Neutrophil (primary cell): ENCODE results near the gene ARMC3.
"Not testable (repeated sequence)": the region's sequence is repeated elsewhere in the genome, so short reads cannot be mapped to it uniquely, and the experiment has no call there.

ENCODE experiments used
- H3K27ac ChIP-seq: fragments of 200-600 bp; sonication (generic); 2 replicates; pipeline ENCODE4 v1.5.1; 2016; ENCODE audit warnings: mild to moderate bottlenecking, moderate library complexity
- H3K27me3 ChIP-seq: fragments of 200-600 bp; sonication (generic); 2 replicates; pipeline ENCODE4 v1.6.0; 2016; ENCODE audit warnings: mild to moderate bottlenecking
- H3K36me3 ChIP-seq: fragments of 200-600 bp; sonication (generic); 2 replicates; pipeline ENCODE4 v1.5.1; 2017
- H3K4me1 ChIP-seq, 2 experiments: fragments of 200-600 bp in 1 of 2; sonication (generic) in 1 of 2; 1 replicate in 1 of 2; 2 replicates in 1 of 2; pipeline versions ENCODE4 v1.5.1 to v1.6.1; 2013 to 2016; ENCODE audit warnings: low read depth in 1 of 2, low read length in 1 of 2, mild to moderate bottlenecking in 1 of 2, moderate library complexity in 1 of 2; ENCODE audit not compliant: control insufficient read depth in 1 of 2, insufficient read depth in 1 of 2
- H3K4me3 ChIP-seq, 2 experiments: fragments of 200-600 bp in 1 of 2; sonication (generic) in 1 of 2; 1 replicate in 1 of 2; 2 replicates in 1 of 2; pipeline ENCODE4 v1.5.1; 2013 to 2016; ENCODE audit warnings: low read depth in 1 of 2, low read length in 1 of 2, mild to moderate bottlenecking in 1 of 2, moderate library complexity in 1 of 2
- H3K9me3 ChIP-seq: fragments of 200-600 bp; sonication (generic); 2 replicates; pipeline ENCODE4 v1.5.1; 2016
- TF ChIP-seq, protein P1 (sequence below): fragments of 200-600 bp; sonication (generic); IDR thresholded peaks from 2 replicates; pipeline ENCODE4 v1.5.1; 2016; ENCODE audit warnings: antibody characterized with exemption

Gene ARMC3

DNA sequence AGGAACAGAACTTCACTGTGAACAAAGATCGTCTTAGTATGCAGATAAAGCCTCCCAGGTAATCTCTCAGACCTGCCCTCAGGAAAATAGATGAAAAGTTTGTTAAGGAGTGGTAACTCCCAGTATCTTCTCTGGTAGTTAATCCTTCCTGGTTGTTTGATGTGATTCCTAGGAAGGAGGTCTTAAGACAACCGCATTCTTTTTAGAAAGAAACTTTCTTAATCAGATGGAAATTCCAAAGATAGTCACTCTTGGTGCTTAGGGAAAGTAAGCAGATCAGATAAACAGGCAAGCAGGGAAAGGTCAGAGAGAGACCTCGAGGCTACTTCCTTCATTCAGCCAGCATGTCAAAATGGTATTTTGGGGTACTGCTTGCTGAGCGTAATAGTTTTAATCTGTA lies 30.5 kb upstream of the ARMC3 start:
- Histone ChIP-seq H3K36me3 (no peaks in the 10 kb centered on the region), H3K27ac (no peak overlapping the region), H3K4me1 (no peaks in the 10 kb centered on the region), H3K4me3 (no peak overlapping the region), H3K9me3 (no peaks in the 10 kb centered on the region), H3K27me3 (no peaks in the 10 kb centered on the region)
- TF ChIP-seq, protein P1, sequence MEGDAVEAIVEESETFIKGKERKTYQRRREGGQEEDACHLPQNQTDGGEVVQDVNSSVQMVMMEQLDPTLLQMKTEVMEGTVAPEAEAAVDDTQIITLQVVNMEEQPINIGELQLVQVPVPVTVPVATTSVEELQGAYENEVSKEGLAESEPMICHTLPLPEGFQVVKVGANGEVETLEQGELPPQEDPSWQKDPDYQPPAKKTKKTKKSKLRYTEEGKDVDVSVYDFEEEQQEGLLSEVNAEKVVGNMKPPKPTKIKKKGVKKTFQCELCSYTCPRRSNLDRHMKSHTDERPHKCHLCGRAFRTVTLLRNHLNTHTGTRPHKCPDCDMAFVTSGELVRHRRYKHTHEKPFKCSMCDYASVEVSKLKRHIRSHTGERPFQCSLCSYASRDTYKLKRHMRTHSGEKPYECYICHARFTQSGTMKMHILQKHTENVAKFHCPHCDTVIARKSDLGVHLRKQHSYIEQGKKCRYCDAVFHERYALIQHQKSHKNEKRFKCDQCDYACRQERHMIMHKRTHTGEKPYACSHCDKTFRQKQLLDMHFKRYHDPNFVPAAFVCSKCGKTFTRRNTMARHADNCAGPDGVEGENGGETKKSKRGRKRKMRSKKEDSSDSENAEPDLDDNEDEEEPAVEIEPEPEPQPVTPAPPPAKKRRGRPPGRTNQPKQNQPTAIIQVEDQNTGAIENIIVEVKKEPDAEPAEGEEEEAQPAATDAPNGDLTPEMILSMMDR: no peak

DNA sequence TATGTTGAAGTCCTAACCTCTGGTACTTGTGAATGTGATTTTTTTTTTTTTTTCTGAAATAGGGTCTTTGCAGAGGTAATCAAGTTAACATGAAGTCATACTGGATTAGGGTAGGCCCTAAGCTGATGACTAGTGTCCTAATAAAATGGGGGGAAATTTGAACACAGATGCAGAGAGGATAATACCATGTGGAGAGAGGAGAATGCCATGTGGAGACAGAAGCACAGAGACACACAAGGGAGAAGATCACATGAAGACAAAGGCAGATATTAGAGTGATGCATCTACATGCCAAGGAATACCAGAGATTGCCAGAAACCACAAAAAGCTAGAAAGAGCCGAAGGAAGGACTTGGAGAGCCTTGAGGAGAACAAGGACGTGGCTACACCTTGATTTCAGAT lies 28.5 kb upstream of the ARMC3 start:
- Histone ChIP-seq H3K36me3 (no peaks in the 10 kb centered on the region), H3K4me1 (no peaks in the 10 kb centered on the region), H3K27me3 (no peaks in the 10 kb centered on the region), H3K9me3 (no peaks in the 10 kb centered on the region), H3K27ac (no peak overlapping the region), H3K4me3 (no peak overlapping the region)
- TF ChIP-seq, protein P1: no peak

DNA sequence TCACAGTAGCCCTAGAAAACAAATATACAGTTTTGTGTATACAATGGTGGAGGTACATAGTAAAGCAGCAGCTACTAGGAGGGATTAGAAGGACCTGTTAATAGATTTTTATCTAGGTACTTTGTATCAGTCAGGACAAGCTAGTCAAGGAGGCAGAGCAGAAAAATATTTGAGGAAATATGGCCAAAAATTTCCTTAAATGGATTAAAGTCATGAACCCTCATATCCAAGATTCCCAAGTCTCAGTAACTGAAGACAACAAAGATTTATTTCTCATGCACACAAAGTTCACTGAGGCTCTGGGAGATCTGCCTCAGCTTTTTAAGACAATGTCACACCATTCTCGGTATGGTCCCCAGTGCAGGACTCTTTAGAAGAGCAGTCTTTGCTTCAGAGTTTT lies 28.1 kb upstream of the ARMC3 start:
- TF ChIP-seq, protein P1: no peak
- no peak overlapping the region for H3K27ac ChIP-seq

DNA sequence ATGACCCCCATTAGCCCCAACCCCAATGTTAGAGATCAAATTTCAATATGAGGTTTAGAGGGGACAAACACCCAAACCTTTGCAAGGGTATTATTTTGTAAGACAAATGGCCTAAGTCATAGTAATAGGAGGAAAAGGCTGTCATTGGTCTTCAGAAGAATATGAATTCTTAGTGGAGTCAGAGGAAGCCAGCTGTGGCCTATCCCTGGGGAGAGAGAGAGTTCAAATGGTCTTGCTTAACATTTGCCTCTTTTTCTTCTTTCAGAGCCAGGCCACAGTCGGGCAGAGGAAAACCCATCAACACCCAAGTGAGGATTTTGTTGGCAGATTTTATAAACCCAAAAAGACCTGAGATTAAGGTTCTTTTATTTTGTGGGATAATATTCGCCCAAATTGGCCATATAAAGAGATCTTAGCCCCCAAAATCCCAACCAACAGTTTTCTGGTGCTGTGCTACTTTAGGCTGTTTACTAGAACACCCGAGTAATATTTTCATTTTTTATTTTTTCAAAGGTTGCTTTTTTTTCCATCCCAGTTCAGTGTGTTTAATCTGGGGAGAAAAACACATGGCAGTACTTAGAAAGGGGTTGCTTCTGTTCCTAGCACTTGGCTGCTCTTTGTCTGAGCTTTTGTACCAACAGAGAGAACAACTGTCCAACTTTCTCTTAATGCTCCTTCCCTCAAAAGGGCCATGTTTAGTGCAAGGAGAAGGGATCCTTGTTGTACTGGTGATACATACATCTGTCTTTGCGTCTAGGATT lies 26.8 kb upstream of the ARMC3 start:
- Histone ChIP-seq H3K36me3 (no peaks in the 10 kb centered on the region), H3K27me3 (no peaks in the 10 kb centered on the region), H3K4me3 (no peak overlapping the region), H3K9me3 (no peaks in the 10 kb centered on the region), H3K27ac (no peak overlapping the region), H3K4me1 (no peaks in the 10 kb centered on the region)
- TF ChIP-seq, protein P1: no peak

More for the DNA sequence above, 28.1 kb upstream of the ARMC3 start:
- Histone ChIP-seq H3K9me3 (no peaks in the 10 kb centered on the region), H3K4me1 (no peaks in the 10 kb centered on the region), H3K36me3 (no peaks in the 10 kb centered on the region), H3K27me3 (no peaks in the 10 kb centered on the region), H3K4me3 (no peak overlapping the region)

DNA sequence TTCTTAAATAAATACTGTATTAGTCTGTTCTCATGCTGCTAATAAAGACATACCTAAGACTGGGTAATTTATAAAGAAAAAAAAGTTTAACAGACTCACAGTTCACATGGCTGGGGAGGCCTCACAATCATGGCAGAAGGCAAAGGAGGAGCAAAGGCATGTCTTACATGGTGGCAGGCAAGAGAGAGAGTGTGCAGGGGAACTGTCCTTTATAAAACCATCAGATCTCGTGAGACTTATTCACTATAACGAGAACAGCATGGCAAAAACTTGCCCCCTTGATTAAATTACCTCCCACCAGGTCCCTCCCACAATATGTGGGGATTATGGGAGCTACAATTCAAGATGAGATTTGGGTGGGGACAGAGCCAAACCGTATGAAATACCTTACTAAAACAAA lies 25.7 kb upstream of the ARMC3 start:
- not testable (repeated sequence) for H3K27me3 ChIP-seq, H3K27ac ChIP-seq, H3K4me3 ChIP-seq, H3K4me1 ChIP-seq, H3K9me3 ChIP-seq, H3K36me3 ChIP-seq

DNA sequence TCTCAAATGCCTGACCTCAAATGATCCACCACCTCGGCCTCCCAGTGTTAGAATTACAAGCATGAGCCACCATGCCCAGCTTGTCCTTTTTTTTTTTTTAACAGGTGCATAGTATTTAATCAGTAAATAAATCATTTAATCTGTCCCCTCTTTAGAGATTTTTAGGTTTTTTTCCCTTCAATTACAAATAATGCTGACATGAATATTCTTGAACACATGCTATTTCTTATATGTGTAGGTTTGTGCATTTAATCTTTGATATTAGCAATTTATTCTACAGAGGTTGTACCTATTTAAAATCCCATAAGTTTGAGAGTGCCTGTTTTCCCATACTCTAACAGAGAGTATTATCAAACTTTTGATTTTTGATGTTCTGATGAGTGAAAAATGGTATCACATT lies 24.2 kb upstream of the ARMC3 start:
- no peak overlapping the region for H3K4me3 ChIP-seq
- H3K9me3 ChIP-seq: no peaks in the 10 kb centered on the region
- H3K36me3 ChIP-seq: no peaks in the 10 kb centered on the region
- TF ChIP-seq, protein P1: no peak
- no peaks in the 10 kb centered on the region for H3K27me3 ChIP-seq
- H3K4me1 ChIP-seq: no peaks in the 10 kb centered on the region
- no peak overlapping the region for H3K27ac ChIP-seq
